Brain microvascular endothelial cell (primary cell): ENCODE data around the gene VPS26B.
A peak's percentile ranks its signal among the peaks of the same experiment; 100 is the strongest.

Experiments
- DNase-seq: peaks from one replicate; pipeline ENCODE4 v3.0.0-alpha.2; 2020
- H3K27ac ChIP-seq: fragments of 250-450 bp; sonication (Bioruptor Pico); 2 replicates; pipeline ENCODE4 v1.5.1; 2020; ENCODE audit warnings: mild to moderate bottlenecking, moderate library complexity
- H3K27me3 ChIP-seq: fragments of 250-450 bp; sonication (Bioruptor Pico); replicated peaks from 2 replicates; pipeline ENCODE4 v1.5.1; 2020; ENCODE audit warnings: mild to moderate bottlenecking
- H3K36me3 ChIP-seq: fragments of 250-450 bp; sonication (Bioruptor Pico); replicated peaks from 2 replicates; pipeline ENCODE4 v1.5.1; 2020; ENCODE audit warnings: mild to moderate bottlenecking
- H3K4me3 ChIP-seq: 2 replicates; pipeline ENCODE4 v1.5.1; 2011; ENCODE audit warnings: low read depth, mild to moderate bottlenecking, control low read depth, low read length, moderate library complexity
- CTCF ChIP-seq: IDR thresholded peaks from 2 replicates; pipeline ENCODE4 v1.5.1; 2011; ENCODE audit warnings: low read depth, mild to moderate bottlenecking, moderate library complexity, low read length, control low read depth, inconsistent platforms; ENCODE audit errors: missing control alignments
- in situ Hi-C: cut with HindIII; loops from 2 replicates; pipeline ENCODE4 v1.10.0; 2017; ENCODE audit warnings: low sequenced_read_pairs, low pct_ligation_motif_present

VPS26B gene

DNA sequence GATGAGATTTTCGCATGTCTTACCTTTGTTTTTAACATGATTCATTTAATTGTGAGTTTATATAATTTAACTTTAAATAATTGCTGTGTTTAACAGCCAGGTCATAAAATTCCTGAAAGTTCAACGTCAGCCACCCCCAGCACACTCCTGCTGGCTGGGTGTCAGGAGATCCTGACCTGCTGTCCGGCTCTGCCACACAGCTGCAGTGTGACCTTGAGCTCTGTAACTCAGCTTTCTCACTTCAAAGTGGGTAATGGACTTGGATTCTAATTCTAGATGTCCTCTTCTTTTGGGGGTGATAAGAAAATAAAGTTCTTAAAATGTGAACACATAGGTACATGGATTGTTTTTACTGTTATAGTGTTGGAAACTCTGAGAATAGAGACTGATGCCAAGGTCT is 10.9 kb downstream of the VPS26B start:
- Histone ChIP-seq H3K27me3 (no peaks in the 10 kb centered on the region), H3K36me3 (peaks cover 9% of the 10 kb centered on the region), H3K27ac (no peak overlapping the region), H3K4me3 (no peak overlapping the region)
- DNase-seq, result no peak
- in situ Hi-C loops, result no loop called here
- no peak for TF ChIP-seq CTCF

GRCh38 chr11:134236834-134237556 is 12.5 kb downstream of the VPS26B start:
- Histone ChIP-seq H3K36me3 (peaks cover 17% of the 10 kb centered on the region), H3K27me3 (no peaks in the 10 kb centered on the region), H3K4me3 (no peak overlapping the region), H3K27ac (no peak overlapping the region)
- no peak for TF ChIP-seq CTCF
- DNase-seq, result peak; percentile 32
- in situ Hi-C loops, result no loop called here

DNA sequence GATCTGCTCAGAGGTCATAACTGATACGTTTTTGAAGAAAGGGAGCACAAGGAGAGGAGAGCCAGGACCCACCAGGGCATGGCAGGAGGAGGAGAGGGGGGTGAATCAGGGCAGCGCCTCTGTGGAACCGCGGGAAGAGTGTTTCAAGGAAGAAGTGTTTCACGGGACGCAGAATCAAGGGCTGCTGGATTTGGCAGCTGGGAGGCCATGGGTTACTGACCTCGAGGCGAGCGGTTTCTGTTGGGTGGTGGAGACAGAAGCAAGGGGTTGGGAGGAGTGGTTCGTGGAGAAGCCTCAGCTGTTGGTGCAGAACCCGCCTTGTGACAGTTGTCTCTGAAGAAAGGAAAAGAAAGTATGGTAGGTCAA is 13.1 kb downstream of the VPS26B start:
- DNase-seq, result no peak
- Histone ChIP-seq H3K27ac (no peak overlapping the region), H3K27me3 (no peaks in the 10 kb centered on the region), H3K4me3 (no peak overlapping the region), H3K36me3 (peaks cover 17% of the 10 kb centered on the region)
- no peak for TF ChIP-seq CTCF
- in situ Hi-C loops, result no loop called here

DNA sequence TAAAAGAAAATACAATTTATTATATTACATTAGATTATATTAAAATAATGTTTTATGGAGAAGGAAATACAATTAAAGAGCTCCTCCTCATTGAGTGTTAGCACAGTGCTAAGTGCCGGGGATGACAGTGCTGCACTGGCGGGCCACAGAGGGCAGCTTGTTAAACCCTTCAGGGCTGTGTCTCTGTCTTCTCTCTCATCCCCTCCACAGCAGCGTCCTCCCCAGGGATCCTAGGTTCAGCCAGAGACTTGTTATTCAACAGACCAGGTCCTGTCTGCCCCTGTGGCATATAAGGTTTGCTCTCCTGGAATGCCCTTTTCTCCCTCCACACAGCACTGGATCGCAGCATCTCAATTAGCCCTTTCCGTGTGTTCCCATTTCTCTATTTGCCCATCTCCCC is 14.5 kb downstream of the VPS26B start:
- in situ Hi-C loops, result no loop called here
- no peak for TF ChIP-seq CTCF
- Histone ChIP-seq H3K36me3 (peaks cover 25% of the 10 kb centered on the region), H3K27me3 (no peaks in the 10 kb centered on the region), H3K4me3 (no peak overlapping the region), H3K27ac (no peak overlapping the region)
- DNase-seq, result no peak

DNA sequence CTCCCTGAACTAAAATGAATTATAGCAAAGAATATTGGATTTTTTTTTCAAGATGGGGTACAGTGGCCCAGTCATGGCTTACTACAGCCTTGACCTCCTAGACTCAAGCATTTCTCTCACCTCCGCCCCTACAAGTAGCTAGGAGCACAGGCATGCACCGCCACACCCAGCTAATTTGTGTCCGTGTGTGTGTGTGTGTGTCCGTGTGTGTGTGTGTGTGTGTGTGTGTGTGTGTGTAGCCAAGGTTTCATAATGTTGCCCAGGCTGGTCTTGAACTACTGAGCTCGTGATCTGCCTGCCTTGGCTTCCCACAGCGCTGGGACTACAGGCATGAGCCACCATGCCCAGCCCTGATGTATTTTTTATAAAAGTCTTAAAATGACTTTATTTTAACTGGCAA is 16.1 kb downstream of the VPS26B start:
- in situ Hi-C loops, result no loop called here
- DNase-seq, result no peak
- no peaks in the 10 kb centered on the region for H3K27me3 ChIP-seq
- H3K27ac ChIP-seq, result no peak overlapping the region
- H3K4me3 ChIP-seq, result no peak overlapping the region
- TF ChIP-seq CTCF, result no peak
- H3K36me3 ChIP-seq, result peaks cover 38% of the 10 kb centered on the region

DNA sequence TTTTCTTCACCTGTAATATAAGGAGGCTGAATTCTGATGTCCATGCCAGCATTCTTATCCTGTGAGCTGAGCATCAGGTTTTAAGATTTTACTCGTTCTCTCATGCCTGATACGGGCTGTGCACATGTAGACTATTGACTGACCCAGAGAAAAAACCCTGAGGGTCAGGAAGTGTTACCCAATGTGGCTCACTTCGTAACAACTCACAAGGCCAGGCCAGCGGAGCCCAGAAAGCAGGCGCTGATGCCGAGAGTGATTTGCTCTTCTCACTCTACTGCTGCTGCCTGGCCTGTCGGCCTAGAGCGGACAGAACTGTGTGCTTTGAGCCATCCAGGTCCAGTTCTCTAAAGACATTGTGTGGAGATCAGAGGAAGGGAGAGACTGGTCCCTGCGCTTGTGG is 17.9 kb downstream of the VPS26B start:
- Histone ChIP-seq H3K27ac (no peak overlapping the region), H3K4me3 (no peak overlapping the region), H3K27me3 (no peaks in the 10 kb centered on the region), H3K36me3 (peaks cover 42% of the 10 kb centered on the region)
- no peak for TF ChIP-seq CTCF
- DNase-seq, result no peak
- in situ Hi-C loops, result no loop called here
